ENCODE data around the gene OAF.

OAF gene

GRCh38 chr11:120224972-120225909, 14.4 kb downstream of the OAF start:
- DNase-seq = peak; percentile 37

DNA sequence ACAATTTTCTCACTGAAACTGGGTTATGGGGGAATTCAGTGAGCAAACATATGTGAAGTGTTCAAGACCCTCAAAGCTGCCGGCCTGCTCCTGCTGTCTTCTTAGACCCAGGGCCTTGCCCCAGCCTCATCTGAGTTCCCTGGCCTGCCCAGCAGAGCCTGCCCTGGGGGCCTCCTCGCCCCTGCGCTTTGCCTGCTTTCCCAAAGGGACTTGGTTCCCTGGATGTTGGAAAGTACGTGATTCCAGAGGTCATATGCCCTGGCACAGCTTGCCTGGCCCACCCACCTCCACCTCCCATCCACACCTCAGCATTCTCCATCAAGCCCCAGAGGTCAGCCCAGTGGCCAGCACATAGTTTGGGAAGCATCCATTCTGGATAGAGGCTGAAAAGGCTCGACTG, 15.4 kb downstream of the OAF start:
- DNase-seq = no peak

DNA sequence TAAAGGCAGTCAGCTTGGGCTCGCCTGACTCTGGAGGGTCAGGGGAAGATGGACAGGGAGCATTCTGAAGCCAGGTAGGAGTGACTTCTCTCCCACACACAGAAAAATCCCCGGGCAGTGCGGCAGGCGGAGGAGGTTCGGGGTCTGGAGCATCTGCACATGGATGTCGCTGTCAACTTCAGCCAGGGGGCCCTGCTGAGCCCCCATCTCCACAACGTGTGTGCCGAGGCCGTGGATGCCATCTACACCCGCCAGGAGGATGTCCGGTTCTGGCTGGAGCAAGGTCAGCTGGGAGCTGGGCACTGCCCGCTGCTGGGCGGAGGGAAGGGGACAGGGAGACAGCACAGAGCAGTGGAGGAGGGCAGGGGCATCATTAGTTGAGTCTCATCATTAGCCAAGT, 15.9 kb downstream of the OAF start:
- DNase-seq = no peak

- no peak for DNase-seq
Observed at GRCh38 chr11:120227228-120227852, 16.5 kb downstream of the OAF start.

DNA sequence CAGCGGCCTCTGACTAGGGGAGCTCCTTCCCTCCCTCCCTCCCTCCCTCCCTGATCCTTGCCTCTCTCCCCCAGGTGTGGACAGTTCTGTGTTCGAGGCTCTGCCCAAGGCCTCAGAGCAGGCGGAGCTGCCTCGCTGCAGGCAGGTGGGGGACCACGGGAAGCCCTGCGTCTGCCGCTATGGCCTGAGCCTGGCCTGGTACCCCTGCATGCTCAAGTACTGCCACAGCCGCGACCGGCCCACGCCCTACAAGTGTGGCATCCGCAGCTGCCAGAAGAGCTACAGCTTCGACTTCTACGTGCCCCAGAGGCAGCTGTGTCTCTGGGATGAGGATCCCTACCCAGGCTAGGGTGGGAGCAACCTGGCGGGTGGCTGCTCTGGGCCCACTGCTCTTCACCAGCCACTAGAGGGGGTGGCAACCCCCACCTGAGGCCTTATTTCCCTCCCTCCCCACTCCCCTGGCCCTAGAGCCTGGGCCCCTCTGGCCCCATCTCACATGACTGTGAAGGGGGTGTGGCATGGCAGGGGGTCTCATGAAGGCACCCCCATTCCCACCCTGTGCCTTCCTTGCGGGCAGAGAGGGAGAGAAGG, 18.1 kb downstream of the OAF start:
- no peak for DNase-seq

DNA sequence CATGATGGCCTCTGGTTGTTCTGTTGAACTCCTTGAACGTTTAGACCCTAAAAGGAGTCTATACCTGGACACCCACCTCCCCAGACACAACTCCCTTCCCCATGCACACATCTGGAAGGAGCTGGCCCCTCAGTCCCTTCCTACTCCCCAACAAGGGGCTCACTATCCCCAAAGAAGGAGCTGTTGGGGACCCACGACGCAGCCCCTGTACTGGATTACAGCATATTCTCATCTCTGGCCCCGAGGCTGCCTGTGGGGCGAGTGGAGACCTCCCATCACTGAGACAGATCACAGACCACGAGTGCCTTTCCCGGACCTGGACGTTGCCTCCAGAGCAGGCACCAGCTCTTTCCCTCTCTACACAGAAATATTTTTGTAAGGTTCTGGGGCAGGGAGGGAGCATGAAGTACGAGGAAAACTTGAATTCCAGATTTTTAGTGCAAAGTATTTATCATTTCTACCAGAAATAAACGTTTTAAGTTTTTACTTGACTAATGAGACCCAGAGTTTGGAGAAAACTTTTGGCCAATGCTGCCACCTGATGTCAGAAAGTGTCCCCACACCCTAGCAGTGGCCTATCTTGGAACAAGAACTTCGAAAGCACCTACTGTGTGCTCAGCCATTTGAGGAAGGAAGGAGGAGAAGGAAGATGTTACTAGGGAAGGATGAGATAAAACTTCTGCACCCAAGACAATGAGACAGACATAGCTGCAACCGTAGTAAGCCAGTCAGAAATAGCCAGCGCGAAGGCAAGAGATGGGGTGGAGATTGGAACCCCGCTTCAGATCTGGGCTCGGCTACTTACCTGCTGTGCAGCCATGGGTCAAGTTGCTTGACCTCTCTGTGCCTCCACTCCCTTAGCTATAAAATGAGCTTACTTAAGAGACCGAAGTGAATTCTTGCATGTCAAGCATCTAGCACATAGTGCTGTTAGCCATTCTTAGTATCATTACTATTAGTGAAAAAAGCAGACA, 18.9 kb downstream of the OAF start:
- no peak for DNase-seq

GRCh38 chr11:120230433-120231071, 19.7 kb downstream of the OAF start:
- no peak for DNase-seq

GRCh38 chr11:120231963-120232362, 21.1 kb downstream of the OAF start:
- no peak for DNase-seq

DNA sequence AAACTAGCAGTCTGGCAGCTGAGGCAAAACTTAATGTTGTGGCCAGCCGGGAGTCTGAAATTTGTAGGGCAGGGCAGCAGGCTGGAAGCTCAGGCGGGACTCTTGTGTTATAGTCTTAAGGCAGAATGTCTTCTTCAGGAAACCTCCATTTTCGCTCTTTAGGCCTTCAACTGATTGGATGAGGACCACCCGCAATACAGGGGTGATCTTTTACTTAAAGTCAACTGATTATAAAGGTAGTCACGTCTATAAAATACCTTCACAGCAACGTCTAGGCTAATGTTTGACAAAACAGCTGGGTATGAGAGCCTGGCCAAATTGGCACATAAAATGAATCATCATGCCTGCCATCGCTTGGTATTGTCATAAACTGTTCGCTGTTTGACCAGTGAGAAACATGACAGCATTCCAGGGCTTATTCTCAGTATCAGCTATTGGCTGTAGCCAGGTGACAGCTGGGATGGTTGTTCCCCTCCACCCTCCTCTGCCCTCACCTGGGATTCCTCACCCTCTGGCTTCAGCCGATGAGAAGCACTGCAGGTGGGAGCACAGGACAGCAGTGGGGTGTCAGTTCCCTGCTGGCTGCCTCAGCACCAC, 22.5 kb downstream of the OAF start:
- DNase-seq = no peak

DNA sequence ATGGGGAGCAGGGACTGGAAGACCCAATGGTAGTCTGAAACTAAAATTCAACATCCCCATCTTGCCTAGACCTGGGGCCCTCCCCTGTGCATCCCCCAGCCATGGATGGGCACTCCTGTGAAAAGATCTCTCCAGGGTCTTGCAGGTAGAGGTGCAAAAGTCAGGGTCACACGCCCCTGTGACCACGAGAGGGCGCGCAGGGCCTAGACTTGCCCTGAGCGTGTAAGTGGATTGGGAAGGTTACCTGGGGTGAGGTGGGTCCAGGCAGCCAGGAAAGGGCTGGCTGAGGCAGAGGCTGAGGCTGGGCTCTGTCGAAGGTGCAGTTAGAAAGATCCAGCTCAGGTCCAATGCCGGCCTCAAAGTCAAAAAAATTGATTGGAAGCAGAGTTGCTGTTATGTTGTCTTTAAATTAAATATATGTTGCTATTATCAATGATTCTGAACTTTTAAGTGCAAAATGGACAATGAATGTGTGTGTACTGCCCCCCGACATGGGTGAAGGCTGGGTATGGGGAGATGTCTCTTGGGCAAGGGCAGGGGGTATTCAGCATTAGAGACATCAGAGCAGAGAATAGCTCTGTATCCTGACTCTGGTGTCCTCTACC, 24.3 kb downstream of the OAF start:
- peak; percentile 25 for DNase-seq

DNA sequence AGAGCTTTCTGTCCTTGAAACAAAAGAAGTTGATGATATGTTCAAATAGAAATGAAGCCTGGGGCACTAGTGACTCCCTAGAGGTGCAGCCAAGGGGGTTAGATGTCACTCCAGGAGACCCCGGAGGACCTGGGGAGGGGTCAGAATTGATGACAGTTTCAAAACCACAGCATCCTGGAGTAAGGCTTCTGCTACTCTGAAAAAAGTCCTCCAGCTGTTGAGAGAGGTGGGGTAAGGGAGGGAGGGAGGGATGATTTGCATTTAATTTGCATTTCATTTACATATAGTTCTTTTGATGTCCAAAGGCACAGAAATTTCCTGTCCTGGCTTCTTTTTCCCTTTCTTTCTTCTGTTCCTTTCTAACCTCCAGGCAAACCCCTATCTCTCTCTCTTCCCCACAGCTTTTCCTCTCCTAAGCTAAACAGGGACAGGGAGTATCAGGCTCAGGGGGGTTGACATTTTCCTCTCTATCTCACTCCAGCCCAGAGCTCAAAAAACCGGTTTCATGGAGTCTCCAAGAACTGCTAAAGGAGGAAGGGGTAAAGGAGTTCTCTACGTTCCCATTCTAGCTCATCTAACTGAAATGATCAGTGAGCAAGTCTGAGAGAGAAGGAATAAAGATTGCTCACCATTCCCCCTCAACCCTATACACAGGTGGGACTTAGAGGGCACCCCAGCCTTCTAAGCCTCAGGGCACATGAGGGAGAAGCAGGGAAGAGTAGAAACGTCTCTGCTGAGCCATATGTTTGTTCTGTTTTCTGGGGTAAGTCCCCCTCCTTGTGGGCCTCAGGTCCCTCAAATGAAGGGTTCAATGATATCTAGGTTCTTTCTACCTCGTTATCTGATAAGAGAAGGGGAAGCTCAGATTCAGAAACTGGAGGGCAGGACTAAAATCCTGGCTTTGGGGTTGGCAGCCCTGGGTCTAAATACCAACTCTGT, 25.6 kb downstream of the OAF start:
- no peak for DNase-seq

- no peak for DNase-seq
Observed at GRCh38 chr11:120238968-120239620, 28.3 kb downstream of the OAF start.

DNA sequence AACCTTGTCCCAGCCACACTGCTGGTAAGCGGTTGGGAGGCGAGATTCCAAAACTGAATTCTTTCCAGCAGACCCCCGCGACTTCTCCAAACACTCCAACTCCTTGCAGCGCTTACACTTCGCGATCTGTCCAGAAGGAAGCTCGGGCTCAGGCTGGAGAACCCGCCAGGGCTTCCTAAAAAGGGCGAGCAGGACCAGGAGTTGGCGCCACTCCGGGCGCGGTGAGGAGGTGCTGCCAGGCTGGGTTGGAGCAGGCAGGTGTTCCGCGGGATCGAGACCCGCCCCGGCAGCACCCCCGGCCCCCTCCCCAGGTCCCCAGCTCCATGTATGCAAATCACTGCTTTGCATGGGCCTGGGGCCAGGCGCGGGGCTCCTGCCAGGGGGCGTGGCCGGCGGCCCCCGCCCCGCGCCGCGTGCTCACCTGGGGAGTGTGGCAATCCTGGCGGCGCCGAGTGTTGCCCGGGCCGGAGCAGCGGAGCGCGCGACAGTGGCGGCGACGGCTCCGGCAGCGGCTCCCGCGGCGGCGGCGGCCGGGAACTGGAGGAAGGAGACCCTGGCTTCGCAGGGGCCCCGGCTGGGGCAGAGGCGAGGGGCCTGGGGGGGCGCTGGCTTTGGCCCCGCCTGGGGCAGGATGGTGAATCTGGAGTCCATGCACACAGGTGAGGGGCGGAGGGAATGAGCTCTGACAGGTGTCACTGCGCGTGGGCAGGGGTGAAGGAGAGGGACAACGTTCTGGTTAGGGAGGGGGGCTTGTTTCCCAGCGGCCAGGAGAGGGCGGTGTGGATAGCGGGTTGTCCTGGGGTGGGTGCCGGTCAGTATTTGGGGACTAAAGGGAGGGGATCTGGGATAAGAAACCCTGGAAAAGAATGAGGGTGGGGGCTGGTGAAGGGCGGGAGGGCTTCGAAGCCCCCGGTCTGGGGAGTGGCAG, 29.1 kb downstream of the OAF start, which contains the start of gene POU2F3:
TSS of gene POU2F3 (plus strand) at position 428 of the 928 bp plus-strand sequence. CDS start at position 632, 204 bp downstream.
- DNase-seq = no peak

- DNase-seq = no peak
Observed at GRCh38 chr11:120240866-120241265, 30.0 kb downstream of the OAF start.

- DNase-seq = no peak
Observed at GRCh38 chr11:120241277-120241676, 30.4 kb downstream of the OAF start.

GRCh38 chr11:120243221-120243620, 32.4 kb downstream of the OAF start:
- DNase-seq = no peak

- DNase-seq = no peak
Observed at GRCh38 chr11:120244476-120245365, 33.9 kb downstream of the OAF start.
